CD4-positive, alpha-beta T cell (primary cell): ENCODE data around the gene TNFRSF13B. TPM values are rescaled to one million over a fixed set of nuclear protein-coding genes. Genes with fewer than 3 reads are reported as not detected.

Experiments used
- ATAC-seq: fragments of 200-7000 bp; cut with Tn5 transposase; one replicate; pipeline ENCODE4 v1.10.0; 2022; ENCODE audit warnings: mild to moderate bottlenecking; ENCODE audit not compliant: poor library complexity
- CTCF ChIA-PET: fragments of 350-600 bp; sonication (Branson Sonifier 250); formaldehyde crosslinking; loops from one replicate; lab custom pipeline; 2021; ENCODE audit warnings: antibody characterized with exemption, inconsistent platforms; lab: Charles Lee
- POLR2A ChIA-PET: fragments of 350-600 bp; sonication (Branson Sonifier 250); formaldehyde crosslinking; loops from one replicate; lab custom pipeline; 2021; ENCODE audit warnings: antibody characterized with exemption, inconsistent platforms; lab: Charles Lee
- DNase-seq, 14 experiments: peaks; one replicate each; pipeline ENCODE4 v3.0.0-alpha.2; 2013 to 2020; ENCODE audit warnings: mixed read lengths in 2 of 14
- H3K27ac ChIP-seq, 2 donors: one replicate each; pipeline versions ENCODE4 v1.5.1 to v1.7.0; 2013; ENCODE audit warnings: low read length in 2 of 2, low read depth in 1 of 2, mild to moderate bottlenecking in 1 of 2
- H3K27me3 ChIP-seq, 2 experiments: 1 replicate in 1 of 2; 2 replicates in 1 of 2; pipeline versions ENCODE4 v1.6.1 to v1.7.0; 2013; ENCODE audit warnings: low read length in 2 of 2, control low read depth in 1 of 2, mild to moderate bottlenecking in 1 of 2, moderate library complexity in 1 of 2; ENCODE audit not compliant: insufficient read depth in 2 of 2, control insufficient read depth in 1 of 2
- H3K36me3 ChIP-seq: one replicate; pipeline ENCODE4 v1.6.1; 2013; ENCODE audit warnings: low read length, control low read depth; ENCODE audit not compliant: insufficient read depth
- H3K4me1 ChIP-seq: one replicate; pipeline ENCODE4 v1.6.1; 2013; ENCODE audit warnings: low read length, control low read depth; ENCODE audit not compliant: insufficient read depth
- H3K4me3 ChIP-seq: one replicate; pipeline ENCODE4 v1.5.1; 2013; ENCODE audit warnings: mild to moderate bottlenecking, low read length, moderate library complexity
- H3K9me3 ChIP-seq, 2 experiments: 1 replicate in 1 of 2; 2 replicates in 1 of 2; pipeline versions ENCODE4 v1.6.1 to v1.7.0; 2013; ENCODE audit warnings: low read length in 2 of 2, mild to moderate bottlenecking in 2 of 2, control low read depth in 1 of 2, moderate library complexity in 1 of 2; ENCODE audit not compliant: control insufficient read depth in 1 of 2, insufficient read depth in 1 of 2
- H3K27ac Mint-ChIP-seq: one replicate; pipeline ENCODE4 v1.8.0; 2020; ENCODE audit warnings: mixed read lengths
- H3K27me3 Mint-ChIP-seq: one replicate; pipeline ENCODE4 v1.8.0; 2021; ENCODE audit warnings: mixed read lengths
- H3K36me3 Mint-ChIP-seq: one replicate; pipeline ENCODE4 v1.8.0; 2021; ENCODE audit warnings: low read depth, mixed read lengths
- H3K4me1 Mint-ChIP-seq: one replicate; pipeline ENCODE4 v1.8.0; 2021; ENCODE audit warnings: low read depth, mixed read lengths
- H3K4me3 Mint-ChIP-seq: one replicate; pipeline ENCODE4 v1.8.0; 2020; ENCODE audit warnings: mild to moderate bottlenecking, mixed read lengths
- H3K9me3 Mint-ChIP-seq: one replicate; pipeline ENCODE4 v1.8.0; 2020; ENCODE audit warnings: mixed read lengths
- intact Hi-C, 2 experiments: fragments of 100-400 bp; cut with DNase I in 1 of 2; cut with micrococcal nuclease in 1 of 2; formaldehyde crosslinking; loops; one replicate each; pipeline versions ENCODE4 v1.15.1 to v1.9.0; 2023 to 2025; cut with DNase I, micrococcal nuclease
- total RNA-seq, 174 experiments: library from RNA in 2 of 174; stranded (reverse) in 2 of 174; gene quantifications; one replicate each; pipeline ENCODE4 v1.2.3 and lab custom pipeline; 2021 to 2026
- TF ChIP-seq, protein P1 (sequence below): fragments of 200-600 bp; IDR thresholded peaks from one replicate; pipeline ENCODE4 v1.8.0; 2022; ENCODE audit warnings: antibody characterized with exemption, mild to moderate bottlenecking

TNFRSF13B gene
- total RNA-seq, 2 experiments from 2014 or later, result not detected

DNA sequence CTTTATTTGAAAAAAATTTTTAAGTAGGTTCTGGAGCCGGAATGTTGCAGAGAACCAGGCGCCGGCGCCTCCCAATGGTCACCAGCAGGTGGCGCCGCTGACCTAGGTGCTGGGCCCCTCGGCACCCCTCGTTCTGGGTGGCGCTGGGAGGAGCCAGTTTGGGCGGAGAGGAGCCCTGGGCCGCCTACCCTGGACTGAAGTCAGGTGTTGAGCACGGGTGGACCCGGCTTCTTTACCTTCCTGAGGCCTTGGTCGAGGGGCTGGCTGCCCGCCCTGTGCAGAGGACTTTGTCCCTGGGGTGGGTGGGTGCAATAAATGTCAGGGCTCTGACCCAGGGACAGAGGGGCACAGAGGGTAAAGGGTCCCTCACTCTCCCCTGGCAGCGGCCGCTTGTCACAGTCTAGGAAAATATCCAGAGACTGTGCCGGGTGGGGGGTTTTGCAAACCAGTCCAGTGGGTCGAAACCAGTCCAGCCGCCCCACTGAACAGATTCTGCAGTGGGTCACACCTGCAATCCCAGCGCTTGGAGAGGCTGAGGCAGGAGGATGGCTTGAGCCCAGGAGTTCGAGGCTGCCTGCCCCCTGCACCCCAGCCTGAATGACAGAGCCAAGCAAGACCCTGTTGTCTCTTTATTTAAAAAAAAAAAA, 30.1 kb upstream of the TNFRSF13B start:
- Mint-ChIP-seq H3K36me3 (no peaks in the 10 kb centered on the region), H3K27ac (no peak overlapping the region), H3K9me3 (no peaks in the 10 kb centered on the region), H3K27me3 (no peaks in the 10 kb centered on the region), H3K4me3 (no peak overlapping the region), H3K4me1 (peaks cover 5% of the 10 kb centered on the region)
- no peaks in the 10 kb centered on the region for H3K9me3 ChIP-seq
- no peaks in the 10 kb centered on the region for H3K36me3 ChIP-seq
- no peak overlapping the region for H3K4me3 ChIP-seq
- DNase-seq (peak; percentile 54 to 87 (median 74)), ATAC-seq (peak; percentile 97)
- no peaks in the 10 kb centered on the region for H3K27me3 ChIP-seq
- peaks cover 16% of the 10 kb centered on the region for H3K4me1 ChIP-seq
- POLR2A ChIA-PET, result no interaction called here
- TF ChIP-seq, protein P1, sequence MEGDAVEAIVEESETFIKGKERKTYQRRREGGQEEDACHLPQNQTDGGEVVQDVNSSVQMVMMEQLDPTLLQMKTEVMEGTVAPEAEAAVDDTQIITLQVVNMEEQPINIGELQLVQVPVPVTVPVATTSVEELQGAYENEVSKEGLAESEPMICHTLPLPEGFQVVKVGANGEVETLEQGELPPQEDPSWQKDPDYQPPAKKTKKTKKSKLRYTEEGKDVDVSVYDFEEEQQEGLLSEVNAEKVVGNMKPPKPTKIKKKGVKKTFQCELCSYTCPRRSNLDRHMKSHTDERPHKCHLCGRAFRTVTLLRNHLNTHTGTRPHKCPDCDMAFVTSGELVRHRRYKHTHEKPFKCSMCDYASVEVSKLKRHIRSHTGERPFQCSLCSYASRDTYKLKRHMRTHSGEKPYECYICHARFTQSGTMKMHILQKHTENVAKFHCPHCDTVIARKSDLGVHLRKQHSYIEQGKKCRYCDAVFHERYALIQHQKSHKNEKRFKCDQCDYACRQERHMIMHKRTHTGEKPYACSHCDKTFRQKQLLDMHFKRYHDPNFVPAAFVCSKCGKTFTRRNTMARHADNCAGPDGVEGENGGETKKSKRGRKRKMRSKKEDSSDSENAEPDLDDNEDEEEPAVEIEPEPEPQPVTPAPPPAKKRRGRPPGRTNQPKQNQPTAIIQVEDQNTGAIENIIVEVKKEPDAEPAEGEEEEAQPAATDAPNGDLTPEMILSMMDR, result peak; percentile 96
- H3K27ac ChIP-seq, result no peak overlapping the region
- CTCF ChIA-PET, result no interaction called here
- intact Hi-C loops, result loop anchor here (1.0 to 10.0 kb wide), 3 partner anchors 145 to 311 kb away; no protein-coding TSS in a partner anchor

DNA sequence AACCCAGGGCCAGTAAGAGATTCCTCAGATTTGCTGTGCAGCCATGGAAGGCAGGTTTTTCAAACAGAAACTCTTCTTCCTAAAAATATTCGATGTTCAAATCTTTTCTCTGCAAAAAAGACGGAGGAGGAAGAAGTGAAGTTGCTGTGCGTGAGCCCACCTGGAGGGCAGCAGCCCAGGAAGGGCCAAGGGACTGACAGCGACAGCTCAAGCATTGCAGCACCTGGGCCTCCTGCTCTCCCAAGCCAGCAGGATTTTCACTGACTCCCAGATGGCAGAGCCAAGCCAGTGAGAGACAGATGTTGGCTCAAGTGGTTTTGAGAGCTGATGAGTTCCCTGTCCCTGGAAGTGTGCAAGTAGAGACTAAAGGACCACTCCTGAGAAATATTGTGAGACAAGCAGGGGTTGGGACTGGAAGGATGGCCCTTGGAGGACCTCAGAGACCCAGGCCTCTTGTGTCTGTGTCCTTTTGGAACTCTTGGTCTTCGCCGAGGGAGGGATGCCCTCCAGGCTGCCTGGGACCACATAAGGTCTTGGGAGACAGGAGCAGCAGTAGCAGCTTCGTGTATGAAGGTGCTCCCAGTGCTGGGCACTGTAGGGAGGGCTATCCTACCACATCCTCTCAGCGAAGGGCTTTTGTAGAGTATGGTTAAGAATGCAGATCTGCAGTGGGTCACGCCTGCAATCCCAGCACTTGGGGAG, 29.3 kb upstream of the TNFRSF13B start:
- CTCF ChIA-PET, result no interaction called here
- ATAC-seq (peak; percentile 11), DNase-seq (no peak)
- TF ChIP-seq, protein P1, result no peak
- no peaks in the 10 kb centered on the region for H3K9me3 Mint-ChIP-seq
- H3K36me3 ChIP-seq, result no peaks in the 10 kb centered on the region
- peaks cover 16% of the 10 kb centered on the region for H3K4me1 ChIP-seq
- intact Hi-C loops, result loop anchor here (1.0 to 10.0 kb wide), 3 partner anchors 146 to 312 kb away; no protein-coding TSS in a partner anchor
- H3K27me3 Mint-ChIP-seq, result no peaks in the 10 kb centered on the region
- H3K9me3 ChIP-seq, result no peaks in the 10 kb centered on the region
- no peak overlapping the region for H3K27ac Mint-ChIP-seq
- no peaks in the 10 kb centered on the region for H3K36me3 Mint-ChIP-seq
- H3K27ac ChIP-seq, result no peak overlapping the region
- peaks cover 5% of the 10 kb centered on the region for H3K4me1 Mint-ChIP-seq
- no peak overlapping the region for H3K4me3 ChIP-seq
- no peaks in the 10 kb centered on the region for H3K27me3 ChIP-seq
- no peak overlapping the region for H3K4me3 Mint-ChIP-seq
- POLR2A ChIA-PET, result no interaction called here

DNA sequence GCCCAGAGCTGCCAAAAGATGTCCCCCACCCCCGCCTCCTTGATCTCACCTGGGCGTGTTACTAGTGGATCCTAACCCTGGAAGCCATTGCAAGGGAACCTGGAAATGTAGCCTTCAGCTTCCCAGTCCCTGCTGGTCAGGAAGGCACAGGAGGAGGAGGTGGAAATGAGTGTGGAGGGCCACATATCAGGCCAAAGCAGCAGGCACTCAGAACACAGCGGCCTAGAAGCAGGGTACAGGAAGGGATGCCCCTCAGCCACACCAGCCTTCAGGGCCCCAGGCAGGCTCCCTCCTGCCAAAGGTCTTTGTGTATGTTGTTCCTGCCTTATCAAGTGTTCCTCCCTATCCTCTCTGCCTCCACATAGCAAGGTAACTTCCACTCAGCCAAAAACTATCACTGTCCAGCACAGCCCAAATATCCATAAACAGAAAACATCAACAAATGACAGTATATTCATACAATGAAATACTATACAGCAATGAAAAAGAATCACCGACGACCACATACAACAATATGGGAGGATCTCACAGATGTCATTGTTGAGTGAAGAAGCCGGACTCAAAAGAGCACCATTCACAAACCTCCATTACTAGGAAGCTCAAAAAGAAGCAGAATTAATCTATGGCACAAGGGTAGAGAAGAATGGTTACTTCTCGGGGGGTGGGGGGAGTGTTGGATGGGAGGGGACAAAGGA, 28.2 kb upstream of the TNFRSF13B start:
- TF ChIP-seq, protein P1, result no peak
- H3K4me3 ChIP-seq, result no peak overlapping the region
- ATAC-seq, result no peak
- Mint-ChIP-seq H3K4me1 (peaks cover 5% of the 10 kb centered on the region), H3K27ac (no peak overlapping the region), H3K9me3 (no peaks in the 10 kb centered on the region), H3K36me3 (no peaks in the 10 kb centered on the region), H3K27me3 (no peaks in the 10 kb centered on the region), H3K4me3 (no peak overlapping the region)
- POLR2A ChIA-PET, result interaction anchor here (1.0 kb wide), 1 partner anchor 280 kb away, joined by 4 read pairs; no protein-coding TSS in a partner anchor
- intact Hi-C loops, result loop anchor here in 1 of 2 experiments (2.0 to 10.0 kb wide), 2 partner anchors 147 to 245 kb away; no protein-coding TSS in a partner anchor
- DNase-seq, result no peak
- no peak overlapping the region for H3K27ac ChIP-seq
- H3K9me3 ChIP-seq, result no peaks in the 10 kb centered on the region
- no peaks in the 10 kb centered on the region for H3K36me3 ChIP-seq
- H3K27me3 ChIP-seq, result no peaks in the 10 kb centered on the region
- CTCF ChIA-PET, result no interaction called here
- peaks cover 16% of the 10 kb centered on the region for H3K4me1 ChIP-seq
